ENCODE data around the gene FAHD1.

DNA sequence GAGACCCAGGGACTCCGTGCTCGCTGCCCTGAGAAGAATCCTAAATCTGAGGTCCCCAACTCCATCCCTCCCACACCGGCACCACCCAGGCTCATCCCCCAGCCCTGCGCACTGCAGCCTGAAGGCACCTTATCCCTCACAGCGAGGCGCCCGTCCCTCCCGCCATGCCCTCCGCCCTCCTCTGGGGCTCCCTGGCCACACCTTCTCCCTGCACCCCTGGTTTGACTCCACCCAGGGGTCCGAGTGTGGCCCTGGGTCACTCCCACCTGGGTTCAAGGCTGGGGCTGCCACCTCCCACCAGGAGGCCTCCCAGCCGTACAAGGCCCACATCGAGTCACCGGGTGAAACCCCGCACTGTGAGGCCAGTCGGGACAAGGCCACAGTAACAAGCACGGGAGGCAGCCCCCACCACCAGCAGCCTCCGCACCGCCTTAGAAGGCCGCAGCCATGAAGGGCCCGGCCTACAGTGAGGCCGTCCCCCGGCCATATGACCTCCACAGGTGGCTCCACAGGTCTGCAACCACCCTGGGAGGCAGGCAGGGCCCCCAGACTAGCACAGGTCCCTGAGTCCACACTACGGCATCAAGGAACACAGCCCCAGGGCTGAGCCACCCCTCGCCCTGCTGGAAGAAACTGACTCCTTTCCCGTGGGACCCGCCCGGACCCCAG lies 8.7 kb upstream of the FAHD1 start:
- no peak for TF ChIP-seq EZH2 (IDR thresholded peaks at IDR 0.05; ENCODE audit: insufficient read depth, poor library complexity, severe bottlenecking)
- TF ChIP-seq EZH2phosphoT487 (IDR thresholded peaks at IDR 0.05; ENCODE audit: insufficient read depth, low read depth): no peak

Data from GM23248 (cell line).